Stimulated activated CD4-positive, alpha-beta T cell treated with anti-CD3 and anti-CD28 coated beads, Interleukin-1b, Interleukin-23, amount 100 ng/mL, for 24 hours (primary cell): ENCODE results near the gene SLC2A10.

ENCODE experiments used
- DNase-seq, 4 experiments: peaks; one replicate each; pipeline ENCODE4 v3.0.0-alpha.2; 2020; ENCODE audit warnings: low read depth in 4 of 4, low spot score in 1 of 4

The SLC2A10 gene

DNA sequence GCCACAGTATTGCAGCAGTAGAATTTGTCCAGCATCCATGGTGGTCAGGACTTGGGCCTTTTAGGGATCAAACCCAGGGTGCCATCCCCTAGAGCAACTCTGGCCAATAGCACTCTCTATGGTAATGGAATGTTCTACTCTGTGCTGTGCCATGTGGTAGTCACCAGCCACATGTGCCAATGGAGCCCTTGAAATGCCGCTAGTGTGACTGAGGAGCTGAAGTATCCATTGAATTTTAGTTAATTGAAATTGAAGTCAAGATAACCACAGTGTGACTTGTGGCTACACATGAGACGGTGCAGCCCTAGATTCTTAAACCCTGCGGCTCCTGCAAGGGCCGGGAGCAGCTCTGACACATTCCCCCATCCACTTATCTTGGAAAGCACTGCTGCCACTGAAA is 54.6 kb downstream of the SLC2A10 start:
- DNase-seq: no peak

DNA sequence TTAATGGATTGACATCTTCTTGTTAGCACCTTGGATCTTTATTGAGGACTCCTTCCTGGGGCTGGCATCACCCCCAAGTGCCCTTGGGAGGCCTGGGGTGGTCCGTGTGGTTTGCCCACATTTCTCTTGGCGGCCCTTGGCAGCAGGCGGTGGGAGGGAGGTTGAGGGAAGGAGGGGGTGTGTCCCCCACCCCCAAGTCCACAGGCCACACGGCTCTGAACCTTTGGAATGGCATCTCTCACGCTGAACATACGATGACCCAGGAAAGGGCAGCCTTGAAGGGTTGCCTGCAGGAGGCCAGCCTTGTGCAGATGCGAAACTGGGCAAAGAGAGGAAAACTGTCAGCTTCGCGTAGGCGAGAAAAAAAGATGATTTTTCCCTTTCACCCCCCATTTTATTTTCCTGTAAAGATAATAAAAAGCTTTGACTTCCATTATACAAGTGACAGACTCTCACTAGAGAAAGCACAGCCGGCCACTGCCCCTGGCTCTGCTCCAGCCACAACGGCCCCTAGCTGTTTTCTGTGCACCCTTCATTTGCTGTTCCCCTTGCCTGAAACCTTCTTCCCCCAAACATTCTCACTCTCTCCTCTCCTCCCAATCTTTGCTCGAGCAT is 56.2 kb downstream of the SLC2A10 start:
- DNase-seq: no peak

DNA sequence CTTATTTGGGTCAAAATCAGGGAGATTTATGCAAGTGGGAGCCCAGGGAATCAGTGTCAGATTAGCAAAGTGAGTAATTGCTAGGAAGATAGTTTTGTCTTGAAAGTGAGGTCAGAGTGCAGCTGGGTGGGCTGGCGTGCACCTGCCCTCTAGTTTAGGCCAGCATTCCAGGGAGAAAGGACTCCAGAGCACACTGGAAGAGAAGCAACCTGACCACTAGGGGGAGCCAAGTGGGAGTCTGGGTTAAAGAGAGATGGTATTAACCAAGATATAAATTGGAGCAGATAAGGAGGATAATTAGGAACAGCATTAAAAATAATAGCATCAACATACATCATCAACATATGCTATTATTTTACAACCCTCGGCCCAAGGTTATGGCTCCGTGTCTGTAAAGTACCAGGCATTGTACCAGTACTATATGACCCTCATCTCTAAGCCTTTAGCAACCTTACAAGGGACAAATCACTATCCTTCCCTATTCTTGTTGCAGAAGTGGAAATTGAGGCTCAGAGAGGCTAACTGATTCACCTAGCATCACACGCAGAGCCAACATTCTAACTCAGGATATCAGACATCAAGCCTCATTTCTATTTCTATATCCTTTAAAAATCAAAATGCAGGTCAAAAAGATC is 57.8 kb downstream of the SLC2A10 start:
- DNase-seq: no peak

DNA sequence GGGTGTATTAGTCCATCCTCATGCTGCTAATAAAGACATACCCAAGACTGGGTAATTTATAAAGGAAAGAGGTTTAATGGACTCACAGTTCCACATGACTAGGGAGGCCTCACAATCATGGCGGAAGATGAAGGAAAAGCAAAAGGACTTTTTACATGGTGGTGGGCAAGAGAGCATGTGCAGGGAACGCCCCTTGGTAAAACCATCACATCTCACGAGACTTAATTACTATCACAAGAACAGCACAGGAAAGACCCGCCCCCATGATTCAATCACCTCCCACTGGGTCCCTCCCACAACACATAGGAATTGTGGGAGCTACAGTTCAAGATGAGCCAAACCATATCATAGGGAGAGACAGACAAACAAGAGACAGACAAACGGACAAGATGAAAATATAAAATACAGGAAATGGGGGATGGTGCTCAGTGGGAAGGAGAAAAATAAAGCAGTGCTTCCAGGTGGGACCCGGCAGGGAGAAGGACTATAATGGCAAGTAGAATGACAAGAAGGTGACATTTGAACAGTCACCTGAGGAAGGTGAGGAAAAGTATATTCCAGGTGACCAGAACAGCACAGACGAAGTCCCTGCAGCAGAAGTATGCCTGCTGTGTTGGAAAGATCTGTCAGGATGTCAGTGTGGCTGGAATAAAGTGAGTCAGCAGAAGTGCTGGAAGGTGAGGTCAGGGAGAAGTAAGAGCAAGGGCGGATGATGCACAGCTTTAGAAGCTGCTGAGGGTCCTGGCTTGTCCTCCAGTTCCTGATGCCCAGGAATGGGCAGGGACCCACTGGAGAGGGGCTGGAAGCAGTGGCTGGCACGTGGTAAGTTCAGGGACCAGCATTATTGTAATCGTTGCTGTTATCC is 61.1 kb downstream of the SLC2A10 start:
- DNase-seq: no peak

DNA sequence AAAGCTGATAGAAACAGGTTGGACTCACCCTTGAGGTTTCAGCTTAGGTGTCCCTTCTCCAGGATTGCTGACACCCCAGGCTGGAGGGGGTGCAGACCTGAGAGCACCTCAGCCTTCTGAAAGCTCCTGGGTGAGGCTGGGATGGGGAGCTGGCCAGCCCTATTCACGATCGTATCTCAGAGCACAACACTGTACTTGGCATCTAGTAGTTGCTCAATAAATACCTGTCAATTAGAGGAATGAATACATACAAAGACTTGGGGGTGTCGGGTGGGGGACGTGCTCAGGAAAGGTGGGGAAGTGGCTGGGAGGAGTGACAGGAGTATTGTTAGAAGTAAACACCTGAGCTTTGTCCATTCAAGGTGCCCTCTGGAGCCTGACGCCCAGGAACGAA is 61.7 kb downstream of the SLC2A10 start:
- DNase-seq: no peak

DNA sequence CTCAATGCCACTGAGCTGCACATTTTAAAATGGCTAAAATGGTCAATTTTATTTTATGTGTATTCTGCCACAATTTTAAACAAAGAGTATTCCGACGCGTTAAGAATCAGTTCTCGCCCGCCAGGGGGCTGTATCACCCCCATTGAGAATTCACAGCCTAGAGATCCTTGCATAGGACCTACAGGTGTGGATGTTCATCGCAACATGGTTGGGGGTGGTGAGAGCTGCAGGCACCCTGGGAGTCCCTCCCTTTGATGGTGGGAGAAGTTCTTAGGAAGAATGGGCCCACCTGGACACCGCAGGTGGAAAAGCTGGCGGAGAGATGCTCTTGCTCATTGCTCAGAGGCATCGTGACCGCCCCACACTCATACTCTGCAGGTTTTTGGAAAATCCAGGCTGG is 63.5 kb downstream of the SLC2A10 start:
- DNase-seq: no peak

DNA sequence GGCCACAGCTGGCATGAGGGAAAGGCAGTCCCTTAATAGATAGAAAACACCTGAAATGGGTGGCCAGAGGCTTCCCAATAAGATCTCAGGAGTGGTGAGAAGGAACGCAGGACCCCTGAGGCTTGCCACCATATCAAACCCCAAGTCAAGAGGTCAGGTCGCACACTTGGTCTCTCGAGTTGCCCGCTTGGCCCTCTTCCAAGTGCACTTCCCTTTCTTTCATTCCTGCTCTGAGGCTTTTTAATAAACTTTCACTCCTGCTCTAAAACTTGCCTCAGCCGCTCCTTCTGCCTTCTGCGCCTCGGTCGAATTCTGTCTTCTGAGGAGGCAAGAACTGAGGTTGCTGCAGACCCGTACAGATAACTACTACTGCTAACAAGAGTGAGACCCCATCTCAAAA is 64.2 kb downstream of the SLC2A10 start:
- DNase-seq: no peak

DNA sequence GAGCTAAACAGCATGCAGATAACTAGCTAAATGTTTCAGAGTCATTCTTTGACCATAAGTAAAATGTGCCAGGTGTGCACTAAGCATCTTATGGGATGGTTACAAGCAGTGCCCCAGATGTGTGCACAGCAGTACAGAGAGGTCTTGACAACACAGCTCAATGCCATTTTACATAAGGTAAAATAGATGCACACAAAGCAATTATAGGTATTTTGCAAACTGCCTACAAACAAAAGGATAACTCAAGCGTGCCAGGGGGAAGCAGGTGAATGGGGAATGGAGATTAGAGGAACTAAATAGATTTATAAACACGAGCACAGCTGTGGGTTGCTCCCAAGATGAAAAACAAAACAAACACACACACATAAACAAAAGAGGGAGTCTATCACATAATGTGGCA is 64.8 kb downstream of the SLC2A10 start:
- DNase-seq: no peak

DNA sequence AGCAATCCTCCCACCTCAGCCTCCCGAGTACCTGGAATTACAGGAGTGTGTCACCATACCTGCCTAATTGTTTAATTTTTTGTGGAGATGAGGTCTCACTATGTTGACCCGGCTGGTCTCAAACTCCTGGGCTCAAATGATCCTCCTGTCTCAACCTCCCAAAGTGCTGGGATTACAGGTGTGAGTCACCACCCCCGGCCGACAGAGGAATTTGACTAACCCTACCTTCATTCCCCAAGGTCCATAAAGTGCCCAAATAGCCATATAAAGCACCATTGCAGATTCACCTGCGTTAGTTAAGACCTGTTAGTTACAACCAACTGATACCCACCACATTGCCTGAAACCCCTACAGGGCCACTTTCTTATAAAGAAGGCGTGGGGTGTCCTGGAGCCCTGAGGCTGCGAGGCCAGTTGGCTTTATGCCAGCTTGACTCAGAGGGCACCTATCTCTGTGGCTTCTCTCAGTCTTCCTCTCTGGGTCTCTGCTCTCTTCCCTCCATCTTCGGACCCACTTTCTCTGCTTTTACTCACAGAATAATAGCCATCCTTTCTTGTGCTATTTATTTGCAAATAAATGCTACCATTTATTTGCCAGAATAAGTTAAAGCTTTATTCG is 65.6 kb downstream of the SLC2A10 start:
- no peak for DNase-seq

DNA sequence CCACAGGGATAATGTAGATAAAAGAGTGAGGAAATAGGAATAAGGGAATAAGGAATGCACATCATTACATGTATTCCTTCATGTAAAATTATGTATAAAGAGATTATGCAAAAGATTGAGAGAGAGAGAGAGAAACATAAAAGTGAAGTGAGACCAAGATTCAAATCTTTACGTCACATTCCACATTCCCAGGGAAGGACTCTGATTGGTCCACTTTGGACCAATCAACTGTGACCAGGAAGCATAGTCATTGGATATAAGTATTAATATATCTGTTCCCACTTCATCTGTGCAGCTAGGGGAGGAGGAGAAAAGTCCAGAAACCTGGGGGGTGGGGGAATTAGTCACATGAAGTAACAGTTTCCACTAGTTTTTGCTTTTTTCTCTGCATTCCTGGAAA is 66.4 kb downstream of the SLC2A10 start:
- no peak for DNase-seq

DNA sequence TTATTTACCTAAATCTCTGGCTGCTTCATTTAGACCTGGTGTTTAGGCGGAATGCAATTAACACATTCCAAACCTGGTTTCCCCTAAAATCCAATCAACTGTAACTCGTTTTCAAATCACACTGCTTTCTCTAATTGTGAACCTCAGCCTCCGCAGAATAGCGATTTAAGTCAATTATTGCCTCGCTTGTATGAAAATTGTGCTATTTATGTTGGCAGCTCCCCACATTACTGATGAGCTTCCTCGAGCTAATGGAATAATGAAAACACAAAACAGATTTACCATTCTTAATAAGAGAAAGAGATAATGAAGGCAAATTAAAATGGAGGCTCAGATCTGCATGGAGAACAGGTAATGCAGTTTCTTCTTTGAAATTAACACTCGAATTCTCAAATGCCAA is 67.9 kb downstream of the SLC2A10 start:
- no peak for DNase-seq

DNA sequence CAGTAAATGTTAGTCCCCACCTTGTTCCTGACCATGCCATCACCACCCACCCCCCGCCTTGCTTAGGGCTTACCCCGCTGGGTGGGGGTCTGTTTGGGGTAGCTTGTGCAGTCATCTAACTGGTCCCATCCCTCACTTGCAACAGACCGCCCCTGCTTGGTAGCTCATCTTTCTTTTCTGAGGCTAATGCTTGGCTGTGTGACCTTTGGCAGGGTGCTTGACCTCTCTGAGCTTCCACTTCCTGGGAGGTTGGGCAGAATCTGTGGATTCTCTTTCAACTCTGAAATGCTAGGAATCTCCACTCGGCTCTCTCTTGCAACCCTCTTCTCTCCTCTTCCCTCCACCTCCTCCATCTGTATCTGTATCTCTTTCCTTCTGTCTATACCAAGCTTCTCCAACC is 70.4 kb downstream of the SLC2A10 start:
- DNase-seq: no peak

DNA sequence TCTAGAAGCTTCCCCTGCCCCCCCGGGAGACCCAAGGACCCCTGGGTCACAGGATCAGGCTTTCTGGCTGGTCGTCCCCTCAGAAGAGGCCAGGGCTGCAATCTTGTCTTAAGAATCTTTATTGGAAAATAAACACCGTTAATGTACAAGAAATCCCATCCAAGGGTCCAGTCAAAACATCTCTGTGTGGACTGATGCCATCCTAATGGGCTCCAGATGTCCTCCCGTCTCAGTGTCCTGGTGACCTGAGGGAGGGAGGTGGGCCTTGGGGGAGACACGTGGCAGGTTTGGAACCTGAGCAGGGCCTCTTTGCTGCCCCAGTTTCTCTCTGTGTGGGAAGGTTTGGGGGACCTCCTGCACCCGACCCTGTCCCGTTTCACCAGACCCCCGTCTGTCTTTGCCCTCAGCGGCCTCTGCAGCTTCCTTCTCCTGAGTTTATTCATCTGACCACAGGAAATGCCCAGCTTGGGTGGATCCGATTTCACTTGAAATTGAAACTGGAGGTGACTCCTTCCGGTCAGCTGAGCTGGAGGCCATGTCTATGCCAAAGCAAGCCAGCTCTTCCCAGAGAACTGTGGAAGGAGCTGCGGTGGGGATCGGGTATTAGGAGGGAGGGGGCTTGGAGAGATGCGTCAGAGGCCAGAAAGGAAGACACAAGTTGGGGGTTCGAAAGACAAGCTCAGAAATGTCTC is 75.1 kb downstream of the SLC2A10 start:
- DNase-seq: no peak
